ENCODE data around the gene ECSCR. TPM values are rescaled to one million over a fixed set of nuclear protein-coding genes. Genes with fewer than 3 reads are reported as not detected.
A peak's percentile ranks its signal among the peaks of the same experiment; 100 is the strongest.
"Not testable (repeated sequence)": the region's sequence is repeated elsewhere in the genome, so short reads cannot be mapped to it uniquely, and the experiment has no call there.

ECSCR gene
- total and polyA plus RNA-seq, 10 of the 15 experiments (the other 5 are each of a cell fraction or from before 2014, with no cell fraction given), result 0.15 to 0.83 (median 0.23) TPM; not detected in 3

- in situ Hi-C loops (cut with MboI) (no loop called here), intact Hi-C loops (cut with micrococcal nuclease; ENCODE audit: unreplicated experiment) (no loop called here)
- FAIRE-seq (no peak), DNase-seq (ENCODE audit: low read depth, low spot score) (no peak), ATAC-seq (0 out of 3 replicates have a peak, but pooled peaks have one; percentile 2)
- H2AFZ ChIP-seq (ENCODE audit: control insufficient read depth, low read depth, low read length), result peak overlapping the region; percentile 18; the same call in 1 of the 2 replicates
- RAD21 ChIA-PET (ENCODE audit: unreplicated experiment), result interaction anchor here (1.1 to 1.6 kb wide), 4 partner anchors 20 to 70 kb away, joined by 3 to 4 read pairs (median 4); no protein-coding TSS in a partner anchor
- BruUV-seq (replicated peaks), result no TSS peak
- TF ChIP-seq DPF2 (IDR thresholded peaks at IDR 0.05) (no peak), EED (IDR thresholded peaks at IDR 0.05; ENCODE audit: low read depth) (0 out of 2 replicates have a peak, but pooled peaks have one; percentile 11)
- no peak overlapping the region for H3K9ac ChIP-seq (ENCODE audit: control insufficient read depth, insufficient read depth, low read length)
- no peaks in the 10 kb centered on the region; the same call in 1 of the 3 replicates for H3K9me3 ChIP-seq (replicated peaks; ENCODE audit: control insufficient read depth, insufficient read depth, low read length)
- no peak overlapping the region for H3K4me2 ChIP-seq (ENCODE audit: control insufficient read depth, insufficient read depth)
- H3K27me3 ChIP-seq (replicated peaks in 1 of 2; ENCODE audit: control insufficient read depth in 2 of 2, insufficient read depth in 2 of 2, low read length in 1 of 2), result no peaks in the 10 kb centered on the region
- SMC1A ChIA-PET (ENCODE audit: uncharacterized antibody, unreplicated experiment), result interaction anchor here (1.1 to 7.7 kb wide), 6 partner anchors 8 to 53 kb away, joined by 3 to 86 read pairs (median 8); partner anchors contain the start of genes DNAJC18 and STING1
- H4K20me1 ChIP-seq (ENCODE audit: control insufficient read depth, insufficient read depth), result no peaks in the 10 kb centered on the region
- CTCF ChIA-PET, result interaction anchor here (3.4 kb wide), 1 partner anchor 15 kb away, joined by 16 read pairs; no protein-coding TSS in a partner anchor
- no peak overlapping the region for H3K27ac ChIP-seq (ENCODE audit: control insufficient read depth, insufficient read depth)
- 54% methylated on average over 4 of the region's 4 CpGs for WGBS (ENCODE audit: insufficient coverage, insufficient replicate concordance, low lambda C conversion rate, missing lambda C conversion rate)
- no peaks in the 10 kb centered on the region for H3K79me2 ChIP-seq (ENCODE audit: control insufficient read depth, insufficient read depth, low read length)
- POLR2A ChIA-PET, result interaction anchor here (0.6 to 1.4 kb wide), 4 partner anchors 12 to 119 kb away, joined by 3 to 4 read pairs (median 3); no protein-coding TSS in a partner anchor
- peaks cover 31% of the 10 kb centered on the region for H3K4me1 ChIP-seq (ENCODE audit: control insufficient read depth, insufficient read depth, low read length)
- no peak overlapping the region for H3K4me3 ChIP-seq
- H3K36me3 ChIP-seq (ENCODE audit: control insufficient read depth in 2 of 2, insufficient read depth in 2 of 2, low read length in 1 of 2), result no peaks in the 10 kb centered on the region
Measured at GRCh38 chr5:139443831-139444453, 18.6 kb downstream of the ECSCR start.

DNA sequence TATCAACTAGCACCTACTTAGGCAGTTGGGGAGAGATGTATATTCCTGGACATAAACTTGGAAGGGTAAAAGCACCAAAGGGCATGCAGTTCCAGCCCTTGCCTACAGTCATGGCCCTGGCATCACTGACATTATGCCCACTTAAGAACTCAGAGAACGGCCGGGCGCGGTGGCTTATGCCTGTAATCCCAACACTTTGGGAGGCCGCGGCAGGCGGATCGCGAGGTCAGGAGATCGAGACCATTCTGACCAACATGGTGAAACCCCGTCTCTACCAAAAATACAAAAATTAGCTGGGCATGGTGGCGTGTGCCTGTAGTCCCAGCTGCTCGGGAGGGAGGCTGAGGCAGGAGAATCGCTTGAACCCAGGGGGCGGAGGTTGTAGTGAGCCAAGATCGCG lies 22.1 kb downstream of the ECSCR start:
- WGBS (ENCODE audit: insufficient coverage, insufficient replicate concordance, low lambda C conversion rate, missing lambda C conversion rate), result 94% methylated on average over 17 of the region's 17 CpGs
- ChIA-PET POLR2A (interaction anchor here (1.1 to 5.7 kb wide), 4 partner anchors 9 to 191 kb away, joined by 4 to 53 read pairs (median 18); no protein-coding TSS in a partner anchor), RAD21 (ENCODE audit: unreplicated experiment) (interaction anchor here (4.9 to 5.4 kb wide), 2 partner anchors 19 to 72 kb away, joined by 47 to 59 read pairs; no protein-coding TSS in a partner anchor), SMC1A (ENCODE audit: uncharacterized antibody, unreplicated experiment) (interaction anchor here (1.1 to 8.2 kb wide), 4 partner anchors 7 to 72 kb away, joined by 3 to 86 read pairs (median 40); partner anchors contain the start of gene ECSCR), CTCF (interaction anchor here (0.7 to 2.3 kb wide), 5 partner anchors 16 to 57 kb away, joined by 3 to 8 read pairs (median 3); no protein-coding TSS in a partner anchor)
- in situ Hi-C loops (cut with MboI); BruUV-seq (replicated peaks); H3K4me2 ChIP-seq (ENCODE audit: control insufficient read depth, insufficient read depth); H3K9me3 ChIP-seq (replicated peaks; ENCODE audit: control insufficient read depth, insufficient read depth, low read length); H3K27me3 ChIP-seq (replicated peaks in 1 of 2; ENCODE audit: control insufficient read depth in 2 of 2, insufficient read depth in 2 of 2, low read length in 1 of 2); H3K36me3 ChIP-seq (ENCODE audit: control insufficient read depth in 2 of 2, insufficient read depth in 2 of 2, low read length in 1 of 2); ATAC-seq; H3K4me3 ChIP-seq; intact Hi-C loops (cut with micrococcal nuclease; ENCODE audit: unreplicated experiment); H2AFZ ChIP-seq (ENCODE audit: control insufficient read depth, low read depth, low read length); FAIRE-seq; H3K9ac ChIP-seq (ENCODE audit: control insufficient read depth, insufficient read depth, low read length); DNase-seq (ENCODE audit: low read depth, low spot score); H3K79me2 ChIP-seq (ENCODE audit: control insufficient read depth, insufficient read depth, low read length); H4K20me1 ChIP-seq (ENCODE audit: control insufficient read depth, insufficient read depth); H3K27ac ChIP-seq (ENCODE audit: control insufficient read depth, insufficient read depth): not testable (repeated sequence)
- H3K4me1 ChIP-seq (ENCODE audit: control insufficient read depth, insufficient read depth, low read length), result peaks cover 24% of the 10 kb centered on the region

Data from GM12878 (cell line).